Measurements from ENCODE around the gene TAPBP. TPM values are rescaled to one million over a fixed set of nuclear protein-coding genes. Genes with fewer than 3 reads are reported as not detected.
A peak's percentile ranks its signal among the peaks of the same experiment; 100 is the strongest.

Gene TAPBP
- total and polyA plus RNA-seq, 9 of the 15 experiments (the other 6 are each of a cell fraction or from before 2014, with no cell fraction given), result 5.6 to 74.0 (median 22.3) TPM

DNA sequence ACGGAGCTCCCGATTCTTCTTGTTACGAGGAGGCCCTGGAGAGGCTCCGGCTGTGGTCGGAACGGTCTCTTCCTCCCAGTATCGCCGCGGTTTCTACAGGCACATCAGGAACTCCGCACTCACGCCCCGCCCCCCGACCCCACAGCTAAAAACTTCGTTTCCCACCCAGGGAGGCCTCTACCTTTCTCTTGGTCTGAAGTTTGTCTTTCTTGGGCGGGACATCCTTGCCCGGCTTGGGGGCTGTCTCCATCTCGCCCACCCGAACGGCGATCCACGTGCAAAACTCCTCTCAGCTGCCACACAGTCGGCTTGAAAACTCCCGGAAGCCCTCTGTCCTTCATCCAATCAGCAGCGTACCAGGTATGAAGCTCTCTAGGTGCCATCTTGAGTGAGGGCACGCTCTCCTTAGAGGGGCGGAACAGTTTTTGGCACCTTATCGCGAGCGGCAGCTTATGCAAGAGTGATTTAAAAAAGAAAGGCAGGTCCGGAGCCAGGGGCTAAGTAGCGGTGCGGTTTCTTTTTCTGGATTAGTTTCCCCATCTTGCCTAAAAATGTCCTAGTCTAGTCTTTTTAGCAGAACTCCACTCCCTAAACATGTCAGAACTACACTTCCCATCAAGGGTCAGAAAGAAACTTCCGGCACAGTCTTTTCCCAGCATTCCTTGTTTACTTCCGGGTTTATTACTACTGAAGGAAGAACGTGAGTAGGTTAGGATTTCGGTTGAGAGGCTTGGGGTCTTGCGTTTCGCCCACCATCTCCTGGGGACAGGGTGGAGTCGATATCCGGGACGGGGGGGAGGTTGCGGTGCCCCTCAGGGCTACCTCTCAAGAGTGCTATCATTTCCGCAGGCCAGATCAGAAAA lies 24.7 kb downstream of the TAPBP start, which contains the start of the genes PFDN6 and WDR46 (continued):
- TF ChIP-seq GATA2 (CRISPR knock-in tag; IDR thresholded peaks at IDR 0.05) (peak; percentile 24; the same call in 1 of the 2 replicates), SMARCE1 (IDR thresholded peaks at IDR 0.05) (no peak), NFYB (IDR thresholded peaks at IDR 0.05; ENCODE audit: extremely low read depth, insufficient read length) (peak; percentile 81), ZNF57 (CRISPR knock-in tag; IDR thresholded peaks at IDR 0.05) (no peak), EP400 (IDR thresholded peaks at IDR 0.05) (peak; percentile 93), ZNF311 (CRISPR knock-in tag; IDR thresholded peaks at IDR 0.05) (no peak), POLR2G (IDR thresholded peaks at IDR 0.05; ENCODE audit: low read depth, low read length) (peak; percentile 68), ZBTB1 (CRISPR knock-in tag; IDR thresholded peaks at IDR 0.05; ENCODE audit: borderline replicate concordance, low read depth) (no peak), TRIM28 (IDR thresholded peaks at IDR 0.05) (no peak; the same call in 1 of the 2 replicates), SMARCA5 (IDR thresholded peaks at IDR 0.05) (no peak), ZNF766 (CRISPR knock-in tag; conservative IDR thresholded peaks at IDR 0.05) (peak; percentile 90; the same call in 1 of the 2 replicates), DACH1 (IDR thresholded peaks at IDR 0.05; ENCODE audit: partially characterized antibody) (no peak)
- TF ChIP-seq, protein P1, sequence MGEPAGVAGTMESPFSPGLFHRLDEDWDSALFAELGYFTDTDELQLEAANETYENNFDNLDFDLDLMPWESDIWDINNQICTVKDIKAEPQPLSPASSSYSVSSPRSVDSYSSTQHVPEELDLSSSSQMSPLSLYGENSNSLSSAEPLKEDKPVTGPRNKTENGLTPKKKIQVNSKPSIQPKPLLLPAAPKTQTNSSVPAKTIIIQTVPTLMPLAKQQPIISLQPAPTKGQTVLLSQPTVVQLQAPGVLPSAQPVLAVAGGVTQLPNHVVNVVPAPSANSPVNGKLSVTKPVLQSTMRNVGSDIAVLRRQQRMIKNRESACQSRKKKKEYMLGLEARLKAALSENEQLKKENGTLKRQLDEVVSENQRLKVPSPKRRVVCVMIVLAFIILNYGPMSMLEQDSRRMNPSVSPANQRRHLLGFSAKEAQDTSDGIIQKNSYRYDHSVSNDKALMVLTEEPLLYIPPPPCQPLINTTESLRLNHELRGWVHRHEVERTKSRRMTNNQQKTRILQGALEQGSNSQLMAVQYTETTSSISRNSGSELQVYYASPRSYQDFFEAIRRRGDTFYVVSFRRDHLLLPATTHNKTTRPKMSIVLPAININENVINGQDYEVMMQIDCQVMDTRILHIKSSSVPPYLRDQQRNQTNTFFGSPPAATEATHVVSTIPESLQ (CRISPR knock-in tag; IDR thresholded peaks at IDR 0.05), result 0 out of 2 replicates have a peak, but pooled peaks have one; percentile 47
- TF ChIP-seq, protein P2, sequence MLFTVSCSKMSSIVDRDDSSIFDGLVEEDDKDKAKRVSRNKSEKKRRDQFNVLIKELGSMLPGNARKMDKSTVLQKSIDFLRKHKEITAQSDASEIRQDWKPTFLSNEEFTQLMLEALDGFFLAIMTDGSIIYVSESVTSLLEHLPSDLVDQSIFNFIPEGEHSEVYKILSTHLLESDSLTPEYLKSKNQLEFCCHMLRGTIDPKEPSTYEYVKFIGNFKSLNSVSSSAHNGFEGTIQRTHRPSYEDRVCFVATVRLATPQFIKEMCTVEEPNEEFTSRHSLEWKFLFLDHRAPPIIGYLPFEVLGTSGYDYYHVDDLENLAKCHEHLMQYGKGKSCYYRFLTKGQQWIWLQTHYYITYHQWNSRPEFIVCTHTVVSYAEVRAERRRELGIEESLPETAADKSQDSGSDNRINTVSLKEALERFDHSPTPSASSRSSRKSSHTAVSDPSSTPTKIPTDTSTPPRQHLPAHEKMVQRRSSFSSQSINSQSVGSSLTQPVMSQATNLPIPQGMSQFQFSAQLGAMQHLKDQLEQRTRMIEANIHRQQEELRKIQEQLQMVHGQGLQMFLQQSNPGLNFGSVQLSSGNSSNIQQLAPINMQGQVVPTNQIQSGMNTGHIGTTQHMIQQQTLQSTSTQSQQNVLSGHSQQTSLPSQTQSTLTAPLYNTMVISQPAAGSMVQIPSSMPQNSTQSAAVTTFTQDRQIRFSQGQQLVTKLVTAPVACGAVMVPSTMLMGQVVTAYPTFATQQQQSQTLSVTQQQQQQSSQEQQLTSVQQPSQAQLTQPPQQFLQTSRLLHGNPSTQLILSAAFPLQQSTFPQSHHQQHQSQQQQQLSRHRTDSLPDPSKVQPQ (CRISPR knock-in tag; IDR thresholded peaks at IDR 0.05; ENCODE audit: borderline replicate concordance), result no peak
- TF ChIP-seq, protein P3, sequence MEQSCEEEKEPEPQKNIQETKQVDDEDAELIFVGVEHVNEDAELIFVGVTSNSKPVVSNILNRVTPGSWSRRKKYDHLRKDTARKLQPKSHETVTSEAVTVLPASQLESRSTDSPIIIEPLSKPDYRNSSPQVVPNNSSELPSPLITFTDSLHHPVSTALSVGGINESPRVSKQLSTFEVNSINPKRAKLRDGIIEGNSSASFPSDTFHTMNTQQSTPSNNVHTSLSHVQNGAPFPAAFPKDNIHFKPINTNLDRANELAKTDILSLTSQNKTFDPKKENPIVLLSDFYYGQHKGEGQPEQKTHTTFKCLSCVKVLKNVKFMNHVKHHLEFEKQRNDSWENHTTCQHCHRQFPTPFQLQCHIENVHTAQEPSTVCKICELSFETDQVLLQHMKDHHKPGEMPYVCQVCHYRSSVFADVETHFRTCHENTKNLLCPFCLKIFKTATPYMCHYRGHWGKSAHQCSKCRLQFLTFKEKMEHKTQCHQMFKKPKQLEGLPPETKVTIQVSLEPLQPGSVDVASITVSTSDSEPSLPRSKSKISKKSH (CRISPR knock-in tag; IDR thresholded peaks at IDR 0.05), result no peak
- TF ChIP-seq, protein P4, sequence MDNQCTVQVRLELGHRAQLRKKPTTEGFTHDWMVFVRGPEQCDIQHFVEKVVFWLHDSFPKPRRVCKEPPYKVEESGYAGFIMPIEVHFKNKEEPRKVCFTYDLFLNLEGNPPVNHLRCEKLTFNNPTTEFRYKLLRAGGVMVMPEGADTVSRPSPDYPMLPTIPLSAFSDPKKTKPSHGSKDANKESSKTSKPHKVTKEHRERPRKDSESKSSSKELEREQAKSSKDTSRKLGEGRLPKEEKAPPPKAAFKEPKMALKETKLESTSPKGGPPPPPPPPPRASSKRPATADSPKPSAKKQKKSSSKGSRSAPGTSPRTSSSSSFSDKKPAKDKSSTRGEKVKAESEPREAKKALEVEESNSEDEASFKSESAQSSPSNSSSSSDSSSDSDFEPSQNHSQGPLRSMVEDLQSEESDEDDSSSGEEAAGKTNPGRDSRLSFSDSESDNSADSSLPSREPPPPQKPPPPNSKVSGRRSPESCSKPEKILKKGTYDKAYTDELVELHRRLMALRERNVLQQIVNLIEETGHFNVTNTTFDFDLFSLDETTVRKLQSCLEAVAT (IDR thresholded peaks at IDR 0.05), result no peak

Data from K562 (cell line).